Calu3 (cell line): Measurements from ENCODE around the gene MCF2L2. TPM values are rescaled to one million over a fixed set of nuclear protein-coding genes. Genes with fewer than 3 reads are reported as not detected.
A peak's percentile ranks its signal among the peaks of the same experiment; 100 is the strongest.

Source experiments
- BruUV-seq: library from RNA; stranded (reverse); fragments of 400-500 nt; replicated peaks from 2 replicates; lab custom pipeline; 2021; lab: Mats Ljungman, UMichigan
- CTCF ChIA-PET: fragments of 300-600 bp; sonication (Branson Sonifier 250); formaldehyde crosslinking; loops from one replicate; lab custom pipeline; 2022; ENCODE audit warnings: antibody characterized with exemption; lab: Charles Lee
- DNase-seq: peaks from one replicate; pipeline ENCODE4 v3.0.0; 2022
- H3K27ac Mint-ChIP-seq: one replicate; pipeline ENCODE4 v1.8.0; 2022; ENCODE audit warnings: mixed read lengths; ENCODE audit not compliant: unreplicated experiment
- H3K27me3 Mint-ChIP-seq: one replicate; pipeline ENCODE4 v1.8.0; 2022; ENCODE audit warnings: mixed read lengths; ENCODE audit not compliant: unreplicated experiment
- H3K36me3 Mint-ChIP-seq: one replicate; pipeline ENCODE4 v1.8.0; 2022; ENCODE audit warnings: mild to moderate bottlenecking, moderate library complexity, mixed read lengths; ENCODE audit not compliant: insufficient read depth, unreplicated experiment
- H3K4me1 Mint-ChIP-seq: one replicate; pipeline ENCODE4 v1.8.0; 2022; ENCODE audit warnings: mild to moderate bottlenecking, low read depth, mixed read lengths; ENCODE audit not compliant: unreplicated experiment
- H3K4me3 Mint-ChIP-seq: one replicate; pipeline ENCODE4 v1.8.0; 2022; ENCODE audit warnings: mild to moderate bottlenecking, low read depth, moderate library complexity, mixed read lengths; ENCODE audit not compliant: unreplicated experiment
- H3K9me3 Mint-ChIP-seq: one replicate; pipeline ENCODE4 v1.8.0; 2022; ENCODE audit warnings: low read depth, mixed read lengths; ENCODE audit not compliant: unreplicated experiment
- intact Hi-C: fragments of 100-400 bp; cut with micrococcal nuclease; formaldehyde crosslinking; loops from one replicate; pipeline ENCODE4 v1.10.0; 2022; ENCODE audit not compliant: unreplicated experiment
- total RNA-seq: library from RNA; stranded (reverse); gene quantifications from 2 replicates; pipeline ENCODE4 v1.2.3, GENCODE V29; 2022
- TF ChIP-seq, protein P1 (sequence below): fragments of 200-600 bp; IDR thresholded peaks from one replicate; pipeline ENCODE4 v1.8.0; 2022; ENCODE audit warnings: antibody characterized with exemption; ENCODE audit not compliant: unreplicated experiment

The MCF2L2 gene
- total RNA-seq, 1 experiment from 2014 or later, result 0.35 TPM

DNA sequence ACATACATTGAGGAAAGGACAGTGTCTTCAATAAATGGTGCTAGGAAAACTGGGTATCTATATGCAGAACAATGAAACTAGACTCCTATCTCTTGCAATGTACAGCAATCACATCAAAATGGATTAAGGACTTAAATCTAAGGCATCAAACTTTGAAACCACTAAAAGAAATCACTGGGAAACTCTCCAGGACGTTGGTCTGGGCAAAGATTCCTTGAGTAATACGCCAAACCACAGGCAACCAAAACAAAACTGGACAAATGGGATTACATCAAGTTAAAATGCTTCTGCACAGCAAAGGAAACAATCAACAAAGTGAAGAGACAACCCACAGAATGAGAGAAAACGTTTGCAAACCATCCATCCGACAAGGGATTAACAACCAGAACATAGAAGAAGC lies 280.4 kb downstream of the MCF2L2 start:
- CTCF ChIA-PET, result no interaction called here
- no TSS peak for BruUV-seq
- intact Hi-C loops, result no loop called here
- peaks cover 17% of the 10 kb centered on the region for H3K27me3 Mint-ChIP-seq
- H3K9me3 Mint-ChIP-seq, result no peaks in the 10 kb centered on the region
- TF ChIP-seq, protein P1, sequence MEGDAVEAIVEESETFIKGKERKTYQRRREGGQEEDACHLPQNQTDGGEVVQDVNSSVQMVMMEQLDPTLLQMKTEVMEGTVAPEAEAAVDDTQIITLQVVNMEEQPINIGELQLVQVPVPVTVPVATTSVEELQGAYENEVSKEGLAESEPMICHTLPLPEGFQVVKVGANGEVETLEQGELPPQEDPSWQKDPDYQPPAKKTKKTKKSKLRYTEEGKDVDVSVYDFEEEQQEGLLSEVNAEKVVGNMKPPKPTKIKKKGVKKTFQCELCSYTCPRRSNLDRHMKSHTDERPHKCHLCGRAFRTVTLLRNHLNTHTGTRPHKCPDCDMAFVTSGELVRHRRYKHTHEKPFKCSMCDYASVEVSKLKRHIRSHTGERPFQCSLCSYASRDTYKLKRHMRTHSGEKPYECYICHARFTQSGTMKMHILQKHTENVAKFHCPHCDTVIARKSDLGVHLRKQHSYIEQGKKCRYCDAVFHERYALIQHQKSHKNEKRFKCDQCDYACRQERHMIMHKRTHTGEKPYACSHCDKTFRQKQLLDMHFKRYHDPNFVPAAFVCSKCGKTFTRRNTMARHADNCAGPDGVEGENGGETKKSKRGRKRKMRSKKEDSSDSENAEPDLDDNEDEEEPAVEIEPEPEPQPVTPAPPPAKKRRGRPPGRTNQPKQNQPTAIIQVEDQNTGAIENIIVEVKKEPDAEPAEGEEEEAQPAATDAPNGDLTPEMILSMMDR, result no peak
- H3K4me1 Mint-ChIP-seq, result no peaks in the 10 kb centered on the region
- no peak for DNase-seq
- no peak overlapping the region for H3K27ac Mint-ChIP-seq
- no peak overlapping the region for H3K4me3 Mint-ChIP-seq
- H3K36me3 Mint-ChIP-seq, result no peaks in the 10 kb centered on the region

DNA sequence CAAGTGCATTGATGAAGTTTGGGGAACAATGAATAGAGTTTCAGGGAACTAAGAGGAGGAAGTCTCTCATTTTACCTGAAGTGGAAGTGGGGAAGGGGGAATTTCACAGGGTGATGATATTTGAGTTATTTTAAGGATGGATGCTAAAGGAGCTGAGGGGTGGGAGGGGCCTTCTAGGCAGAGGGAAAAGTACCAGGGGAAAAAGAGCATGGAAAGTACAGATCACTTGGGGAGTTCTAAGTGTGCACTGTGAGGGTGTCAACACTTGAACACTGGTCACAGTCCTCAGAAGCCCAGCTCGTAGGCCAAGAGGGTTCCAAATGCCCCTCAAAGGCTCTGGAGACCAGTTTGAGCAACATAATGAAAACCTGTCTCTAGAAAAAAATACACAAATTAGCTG lies 284.1 kb downstream of the MCF2L2 start:
- CTCF ChIA-PET, result no interaction called here
- no peaks in the 10 kb centered on the region for H3K36me3 Mint-ChIP-seq
- H3K9me3 Mint-ChIP-seq, result no peaks in the 10 kb centered on the region
- TF ChIP-seq, protein P1, result no peak
- peaks cover 17% of the 10 kb centered on the region for H3K27me3 Mint-ChIP-seq
- peaks cover 11% of the 10 kb centered on the region for H3K4me1 Mint-ChIP-seq
- intact Hi-C loops, result no loop called here
- no peak overlapping the region for H3K4me3 Mint-ChIP-seq
- no peak overlapping the region for H3K27ac Mint-ChIP-seq
- no TSS peak for BruUV-seq
- DNase-seq, result no peak

DNA sequence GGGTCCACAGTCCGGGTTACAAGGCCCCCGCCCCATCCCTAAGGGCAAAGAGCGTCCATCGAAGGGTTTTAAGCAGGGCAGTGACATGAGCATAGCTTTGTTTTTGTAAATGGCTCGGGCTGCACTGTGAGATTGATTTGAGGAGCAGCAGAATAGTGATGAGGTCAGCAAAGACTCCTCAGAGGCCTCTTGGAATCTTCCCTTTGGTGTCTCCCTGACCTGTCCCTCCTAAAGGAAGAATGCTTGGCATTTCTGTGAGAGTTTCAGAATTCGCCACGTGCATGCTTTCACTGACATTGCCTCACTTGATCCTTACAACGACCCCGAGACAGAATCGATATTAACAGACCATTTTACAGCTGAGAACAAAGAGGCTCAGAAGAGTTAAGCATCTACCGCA lies 286.2 kb downstream of the MCF2L2 start:
- no peak overlapping the region for H3K4me3 Mint-ChIP-seq
- H3K27ac Mint-ChIP-seq, result no peak overlapping the region
- no peaks in the 10 kb centered on the region for H3K36me3 Mint-ChIP-seq
- H3K4me1 Mint-ChIP-seq, result peaks cover 11% of the 10 kb centered on the region
- peaks cover 6% of the 10 kb centered on the region for H3K9me3 Mint-ChIP-seq
- no TSS peak for BruUV-seq
- CTCF ChIA-PET, result no interaction called here
- intact Hi-C loops, result no loop called here
- TF ChIP-seq, protein P1, result no peak
- peak; percentile 18 for DNase-seq
- H3K27me3 Mint-ChIP-seq, result peaks cover 17% of the 10 kb centered on the region

DNA sequence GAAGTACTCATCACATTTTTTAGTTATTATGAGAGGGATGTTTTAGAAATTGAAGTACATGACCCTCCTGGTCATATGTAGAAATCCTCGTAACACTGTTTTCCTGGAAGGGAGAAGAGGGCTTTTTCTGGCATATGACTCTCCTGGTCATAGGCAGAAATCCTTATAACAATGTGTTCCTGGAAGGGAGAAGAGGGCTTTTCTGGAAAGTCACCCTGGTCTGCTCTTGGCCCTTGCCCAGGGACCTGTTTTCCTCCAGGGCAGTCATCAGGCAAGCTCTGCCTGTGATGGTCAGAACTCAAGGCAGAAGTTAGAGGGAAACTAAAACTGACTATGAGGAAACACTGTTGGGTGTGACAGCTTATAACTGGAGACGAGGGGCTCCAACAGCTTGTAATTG lies 293.6 kb downstream of the MCF2L2 start:
- Mint-ChIP-seq H3K4me1 (no peaks in the 10 kb centered on the region), H3K4me3 (no peak overlapping the region), H3K9me3 (peaks cover 6% of the 10 kb centered on the region), H3K27me3 (no peaks in the 10 kb centered on the region), H3K27ac (no peak overlapping the region), H3K36me3 (no peaks in the 10 kb centered on the region)
- intact Hi-C loops, result no loop called here
- CTCF ChIA-PET, result no interaction called here
- BruUV-seq, result no TSS peak
- TF ChIP-seq, protein P1, result no peak
- DNase-seq, result no peak
